Midbrain (tissue), 1 donor: ENCODE data around the gene SLC35B1.

Experiments
- DNase-seq: peaks from one replicate; lab custom pipeline; 2025; lab: John Stamatoyannopoulos, UW

SLC35B1 gene, protein sequence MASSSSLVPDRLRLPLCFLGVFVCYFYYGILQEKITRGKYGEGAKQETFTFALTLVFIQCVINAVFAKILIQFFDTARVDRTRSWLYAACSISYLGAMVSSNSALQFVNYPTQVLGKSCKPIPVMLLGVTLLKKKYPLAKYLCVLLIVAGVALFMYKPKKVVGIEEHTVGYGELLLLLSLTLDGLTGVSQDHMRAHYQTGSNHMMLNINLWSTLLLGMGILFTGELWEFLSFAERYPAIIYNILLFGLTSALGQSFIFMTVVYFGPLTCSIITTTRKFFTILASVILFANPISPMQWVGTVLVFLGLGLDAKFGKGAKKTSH

DNA sequence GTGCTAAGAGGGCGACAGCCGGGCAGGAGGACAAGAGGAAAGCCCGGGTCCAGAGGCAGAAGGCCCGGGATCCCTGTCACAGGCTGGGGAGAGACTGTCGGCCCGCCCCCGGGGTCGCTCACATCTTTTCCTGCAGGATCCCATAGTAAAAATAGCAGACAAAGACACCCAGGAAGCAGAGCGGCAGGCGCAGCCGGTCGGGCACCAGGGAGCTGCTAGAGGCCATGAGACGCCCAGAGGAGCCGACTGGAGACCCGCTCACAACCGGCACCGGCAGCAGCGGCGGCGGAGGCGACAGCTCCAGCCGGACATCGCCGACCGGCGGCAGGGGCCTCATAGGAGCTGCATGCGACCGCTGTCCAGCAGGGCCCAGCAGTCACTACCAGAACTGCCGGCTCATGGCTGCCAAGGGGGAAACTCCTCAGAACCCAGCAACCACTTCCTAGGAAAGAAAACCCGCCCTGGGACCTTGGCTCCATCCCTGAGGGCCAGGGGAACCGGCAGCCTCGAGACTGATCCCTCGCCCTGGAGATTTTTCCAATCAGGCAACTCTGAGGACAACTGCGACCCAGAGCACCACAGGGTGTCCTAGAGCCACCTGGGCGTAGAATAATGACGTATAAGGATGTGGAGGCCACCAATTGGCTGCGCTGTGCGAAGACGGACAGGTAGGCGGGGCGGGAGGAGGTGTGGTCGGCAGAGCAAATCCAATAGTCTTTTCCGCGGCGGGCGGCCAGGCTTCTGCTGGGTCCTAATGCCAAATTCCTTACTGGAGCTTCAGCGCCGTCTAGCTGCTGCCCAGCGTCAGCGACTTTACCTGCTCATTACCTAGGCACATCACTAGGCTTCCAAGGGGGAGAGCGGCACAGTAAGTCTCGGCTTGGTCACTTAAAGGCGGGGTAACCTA, at the start of gene SLC35B1:
Gene SLC35B1, minus strand, starts transcription at position 357 of the 907 bp plus-strand sequence. Its CDS starts 131 bp downstream, at position 226.
- DNase-seq, result peak; percentile 99

DNA sequence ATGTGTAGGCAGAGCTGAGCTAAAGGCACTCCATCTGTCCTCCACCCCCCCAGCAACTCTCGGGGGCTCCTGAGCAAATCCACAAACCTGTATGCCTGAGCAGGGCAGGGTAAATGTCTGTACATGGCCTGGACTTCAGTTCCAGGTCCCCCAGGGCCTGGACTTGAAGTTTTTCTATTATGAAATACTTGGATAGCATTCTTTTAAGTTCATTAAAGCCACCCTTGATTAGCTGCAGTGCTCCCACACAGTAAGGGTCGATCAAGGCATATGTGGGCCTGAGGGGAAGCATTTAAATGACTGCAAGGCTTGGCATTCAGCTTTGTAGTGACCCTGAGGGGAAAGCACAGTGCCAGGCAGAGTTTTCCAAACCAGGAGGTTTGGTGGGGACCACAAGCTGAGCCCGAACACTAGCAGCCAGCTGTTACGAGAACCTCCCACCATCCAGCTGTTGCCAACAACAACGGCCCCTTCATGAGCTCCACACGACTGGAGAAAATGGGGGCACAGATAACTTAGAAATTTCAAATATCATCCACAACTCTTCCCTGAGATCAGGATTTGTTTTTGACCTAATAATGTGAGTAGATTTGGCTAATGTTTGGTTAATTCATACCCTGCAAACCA, 49.5 kb upstream of the SLC35B1 start:
- DNase-seq, result no peak

DNA sequence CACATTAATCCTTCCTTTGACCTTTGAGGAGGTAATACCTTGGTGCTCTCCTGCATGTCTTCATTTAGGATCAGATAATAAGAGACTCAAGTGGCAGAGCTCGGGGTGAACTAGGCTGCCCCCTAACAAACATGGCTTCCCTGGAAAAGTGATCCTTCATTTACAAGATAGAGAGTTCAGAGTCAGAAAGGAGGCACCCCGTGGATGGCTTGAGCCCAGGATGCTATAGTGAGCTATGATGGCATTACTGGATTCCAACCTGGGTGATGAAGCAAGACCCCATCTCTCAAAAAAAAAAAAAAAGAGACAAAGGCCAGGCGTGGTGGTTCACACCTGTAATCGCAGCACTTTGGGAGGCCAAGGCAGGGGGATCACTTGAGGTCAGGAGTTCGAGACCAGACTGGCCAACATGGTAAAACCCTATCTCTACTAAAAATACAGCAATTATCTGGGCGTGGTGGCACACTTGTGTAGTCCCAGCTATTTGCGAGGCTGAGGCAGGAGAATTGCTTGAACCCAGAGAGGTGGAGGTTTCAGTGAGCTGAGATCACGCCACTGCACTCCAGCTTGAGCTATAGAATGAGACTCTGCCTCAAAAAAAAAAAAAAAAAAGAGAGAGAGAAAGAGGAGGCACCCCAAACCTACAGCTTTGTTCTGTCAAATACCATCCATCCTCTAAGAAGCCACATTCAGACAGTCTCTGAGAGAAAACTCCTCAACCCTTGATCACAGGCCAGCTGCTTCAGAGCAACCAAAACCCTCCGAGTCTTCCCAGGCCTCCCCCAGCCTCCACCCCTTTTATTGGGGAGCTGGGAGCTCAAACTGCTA, 48.8 kb upstream of the SLC35B1 start:
- no peak for DNase-seq

DNA sequence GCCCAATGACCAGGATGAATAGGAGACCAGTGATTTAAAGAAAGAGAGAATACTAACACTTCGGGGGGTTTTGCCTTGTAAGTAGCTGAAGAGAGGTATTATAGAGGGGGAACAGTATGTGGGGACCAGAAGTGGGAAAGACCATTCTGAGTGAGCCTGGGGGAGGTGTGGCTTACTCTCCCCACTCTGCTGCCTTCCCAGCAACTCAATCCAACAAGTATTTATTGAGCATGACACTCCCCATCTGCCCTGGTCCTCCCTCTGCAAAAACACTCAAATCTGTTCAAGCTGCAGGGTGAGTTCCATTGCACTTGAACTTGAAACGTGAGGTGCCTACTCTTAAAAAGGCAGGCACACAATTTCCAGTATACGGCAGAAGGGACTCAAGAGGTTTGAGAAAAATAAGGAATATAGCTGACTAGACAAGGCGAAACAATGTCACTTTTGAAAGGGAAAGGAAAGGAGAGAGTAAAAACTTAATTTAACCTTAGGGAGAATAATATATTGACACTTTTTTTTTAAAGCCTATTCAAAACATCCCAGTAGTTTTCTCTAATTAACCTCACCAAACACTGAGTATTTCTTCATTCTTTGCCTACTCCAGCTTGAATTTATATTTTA, 48.0 kb upstream of the SLC35B1 start:
- DNase-seq, result no peak

DNA sequence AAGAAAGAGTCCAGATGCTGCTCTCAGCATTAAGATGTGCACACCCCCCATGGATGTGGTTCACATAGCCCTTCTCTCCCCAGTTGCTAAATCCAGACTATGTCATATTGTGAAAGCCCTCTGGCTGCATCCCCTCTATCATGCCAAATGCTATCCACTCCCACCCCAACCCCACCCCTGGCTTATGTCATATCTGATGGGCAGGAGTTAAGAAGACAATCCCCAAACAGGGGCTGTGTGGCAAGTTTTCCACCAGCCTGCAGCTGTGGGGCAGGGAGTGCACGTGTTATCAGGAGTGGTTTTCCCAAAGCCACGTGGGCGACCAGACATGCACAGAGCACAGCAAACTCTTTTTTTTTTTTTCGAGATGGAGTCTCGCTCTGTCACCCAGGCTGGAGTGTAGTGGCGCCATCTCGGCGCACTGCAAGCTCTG, 46.2 kb upstream of the SLC35B1 start:
- DNase-seq, result no peak

DNA sequence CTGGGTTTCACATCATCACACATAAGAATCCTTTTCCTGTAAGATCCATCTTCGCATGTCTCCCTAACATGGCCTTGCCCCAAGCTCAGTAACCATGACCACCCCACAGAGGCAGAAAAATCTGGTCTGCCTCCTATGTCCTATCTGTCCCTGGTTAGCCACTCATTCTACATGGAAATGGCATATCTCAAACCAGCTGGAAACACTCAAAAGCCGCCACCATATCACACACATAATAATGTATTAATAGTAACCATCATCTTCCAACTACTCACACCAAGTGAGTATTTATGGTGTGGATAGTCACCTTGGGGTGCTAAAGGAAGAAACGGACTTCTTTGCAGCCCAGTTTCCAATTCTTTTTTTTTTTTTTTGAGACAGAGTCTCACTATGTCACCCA, 44.7 kb upstream of the SLC35B1 start:
- DNase-seq, result no peak

DNA sequence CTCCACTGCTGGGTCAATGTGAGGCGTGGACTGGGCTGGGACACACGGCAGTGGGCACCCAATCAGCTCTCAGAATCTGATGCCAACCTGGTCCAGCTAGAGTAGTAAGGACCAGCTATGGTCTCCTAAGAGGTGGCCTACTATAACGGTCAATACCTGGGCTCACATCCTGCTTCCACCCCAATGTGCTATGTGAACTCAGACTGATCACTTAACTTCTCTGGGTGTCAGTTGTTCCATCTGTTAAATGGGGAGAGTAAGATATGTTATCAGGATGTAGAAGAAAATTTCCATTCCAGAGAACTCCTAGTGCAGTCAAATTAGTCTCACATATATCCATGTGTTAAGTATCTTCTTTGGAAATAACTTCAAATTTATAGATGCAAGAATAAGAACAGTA, 42.0 kb upstream of the SLC35B1 start:
- DNase-seq, result no peak

DNA sequence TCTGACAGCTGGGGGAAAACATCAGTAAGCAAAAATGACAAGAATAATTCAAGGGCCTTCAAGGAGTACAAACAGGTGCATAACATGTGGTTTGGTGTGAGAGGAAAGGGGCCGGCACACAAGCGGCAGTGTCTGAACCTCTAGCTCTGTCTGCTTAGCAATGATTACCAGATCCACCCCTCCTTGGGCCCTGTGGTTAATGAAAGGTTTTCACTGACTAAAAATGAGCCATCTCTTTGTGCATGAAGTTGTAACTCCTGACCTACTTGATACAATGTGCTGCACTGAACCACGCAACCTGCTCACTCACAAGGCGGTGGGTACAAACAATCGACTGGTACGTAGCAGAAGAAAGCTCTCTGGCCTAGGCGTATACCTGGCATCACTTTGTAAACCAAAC, 41.0 kb upstream of the SLC35B1 start:
- DNase-seq, result no peak

DNA sequence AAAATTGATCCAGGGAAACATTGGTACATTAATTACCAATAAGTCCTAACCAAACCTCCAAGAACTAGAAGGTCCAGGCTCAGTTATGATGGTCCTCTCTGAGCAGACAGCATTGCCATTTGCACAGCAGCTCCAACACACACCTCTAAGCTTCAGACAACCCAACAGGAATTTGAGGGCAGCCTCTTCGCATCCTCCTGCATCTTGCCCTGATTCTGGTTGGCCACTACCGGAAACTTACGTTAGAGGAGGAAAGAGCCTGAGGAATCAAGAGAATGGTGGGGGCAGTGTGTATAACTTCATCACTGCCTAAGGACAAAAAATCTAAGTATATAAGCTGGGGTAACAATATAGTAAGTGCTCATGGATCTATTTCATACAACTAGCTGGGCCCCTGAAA, 40.5 kb upstream of the SLC35B1 start:
- DNase-seq, result no peak

DNA sequence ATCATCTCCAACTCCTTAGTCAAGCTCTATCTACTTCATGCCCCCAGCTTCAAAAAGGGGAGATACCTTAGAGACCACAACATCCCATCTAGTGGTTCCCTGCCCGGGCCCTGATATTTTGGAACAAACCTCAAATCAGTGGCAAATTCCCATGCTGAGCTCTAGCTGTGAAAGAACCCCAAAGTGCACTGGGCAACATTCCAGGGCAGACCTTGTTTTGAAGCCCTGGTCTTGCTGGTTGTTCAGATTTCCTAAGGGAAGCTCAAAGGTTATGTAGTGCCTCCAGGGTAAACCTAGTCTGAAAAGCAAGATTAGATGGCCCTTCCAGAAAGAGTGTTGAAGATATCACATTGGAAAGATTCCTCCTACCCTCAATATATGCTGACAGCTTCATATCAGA, 39.9 kb upstream of the SLC35B1 start:
- no peak for DNase-seq

DNA sequence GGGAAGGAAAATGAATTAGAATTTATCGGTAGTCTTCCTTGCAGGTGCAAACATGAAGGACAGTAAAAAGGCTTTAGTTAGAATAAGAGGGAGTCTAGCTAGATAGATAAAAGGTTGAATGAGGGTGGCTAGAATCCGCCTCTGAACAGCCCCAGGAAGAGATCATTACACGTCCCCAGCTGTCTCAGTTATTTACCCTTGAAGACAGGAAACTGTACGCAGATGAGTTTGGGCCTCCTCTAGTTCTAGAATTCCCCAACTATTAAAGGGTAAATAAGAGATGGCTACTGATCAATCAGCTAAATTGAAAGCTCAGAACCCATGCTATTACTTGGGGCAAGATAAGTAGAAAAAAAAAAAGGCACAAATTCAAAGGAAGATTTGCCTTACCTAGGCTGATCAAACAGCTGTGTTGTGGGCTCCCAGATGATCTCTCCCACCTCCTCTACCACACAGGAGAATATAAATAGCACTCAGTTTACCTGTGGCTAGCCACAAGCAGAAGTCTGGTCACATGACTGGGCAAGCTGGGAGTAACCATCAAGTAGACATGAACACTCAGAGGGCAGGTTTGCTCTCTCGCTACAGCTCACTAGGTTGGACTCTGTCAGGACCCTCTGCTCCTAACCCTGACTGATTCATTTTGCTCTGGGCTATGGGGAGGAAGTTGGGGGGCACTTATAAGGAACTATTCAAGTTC, 39.2 kb upstream of the SLC35B1 start:
- no peak for DNase-seq

DNA sequence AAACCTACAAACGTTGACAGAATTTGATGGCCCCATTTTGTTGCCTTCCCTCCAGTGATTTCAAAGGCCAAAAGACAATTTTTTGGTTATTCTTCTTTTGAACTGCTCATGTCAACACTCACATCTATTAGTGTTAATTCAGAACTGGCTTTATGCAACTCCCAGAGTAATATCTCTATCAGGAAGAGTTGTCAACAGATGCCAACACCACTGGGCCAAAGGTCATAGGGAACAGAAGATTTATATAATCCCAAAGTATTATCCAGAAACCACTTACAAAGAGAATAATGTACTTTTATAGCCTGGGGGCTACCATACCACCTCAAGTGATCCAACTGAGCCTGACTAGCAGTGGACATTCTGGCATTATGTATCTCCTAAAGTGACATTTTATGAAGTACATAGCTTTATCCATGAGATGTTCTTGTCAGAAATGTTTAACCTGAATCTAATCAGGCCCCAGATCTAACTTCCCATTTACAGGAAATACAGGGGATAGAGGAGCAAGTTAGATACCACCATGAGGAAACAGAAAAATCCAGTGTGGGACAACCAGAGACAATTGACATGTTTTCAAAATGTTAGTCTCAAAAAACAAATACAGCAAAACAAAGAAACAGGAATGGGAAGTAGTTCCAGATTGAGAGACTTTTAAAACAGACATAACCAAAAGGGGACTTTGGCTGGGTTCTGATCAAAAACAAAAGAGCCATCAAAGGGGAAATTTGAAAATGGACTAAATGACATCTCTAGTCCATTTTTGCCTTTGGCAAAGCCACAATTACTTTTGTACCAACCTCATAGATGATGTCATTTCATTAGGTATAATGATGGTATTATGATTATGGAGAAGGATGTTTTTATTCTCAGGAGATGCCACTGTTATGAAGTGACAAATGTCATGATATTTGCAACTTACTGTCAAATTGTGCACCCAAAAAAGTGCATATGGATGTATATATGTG, 37.7 kb upstream of the SLC35B1 start:
- DNase-seq, result no peak

DNA sequence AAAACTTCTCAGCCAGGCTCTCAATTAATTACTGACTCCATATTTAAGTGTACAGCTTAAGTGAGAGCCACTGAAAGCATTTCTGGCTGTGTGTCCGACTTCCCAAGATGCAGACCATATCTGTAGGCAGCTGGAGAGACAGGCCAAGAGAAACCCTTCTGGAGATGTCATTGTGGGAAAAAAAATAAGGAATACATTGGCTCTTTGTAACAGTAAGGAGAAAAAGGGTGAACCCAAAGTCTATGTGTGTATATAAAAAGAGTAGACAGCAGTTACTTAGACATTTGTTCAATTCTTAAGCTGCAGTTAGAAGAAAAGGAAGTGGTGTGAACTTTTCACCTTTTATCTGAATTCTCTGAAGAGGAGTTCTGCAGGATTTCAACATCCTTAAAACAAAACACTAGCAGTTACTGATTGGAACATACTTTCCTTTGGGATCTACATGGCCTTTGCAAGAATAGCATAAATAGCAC, 34.4 kb upstream of the SLC35B1 start:
- no peak for DNase-seq

DNA sequence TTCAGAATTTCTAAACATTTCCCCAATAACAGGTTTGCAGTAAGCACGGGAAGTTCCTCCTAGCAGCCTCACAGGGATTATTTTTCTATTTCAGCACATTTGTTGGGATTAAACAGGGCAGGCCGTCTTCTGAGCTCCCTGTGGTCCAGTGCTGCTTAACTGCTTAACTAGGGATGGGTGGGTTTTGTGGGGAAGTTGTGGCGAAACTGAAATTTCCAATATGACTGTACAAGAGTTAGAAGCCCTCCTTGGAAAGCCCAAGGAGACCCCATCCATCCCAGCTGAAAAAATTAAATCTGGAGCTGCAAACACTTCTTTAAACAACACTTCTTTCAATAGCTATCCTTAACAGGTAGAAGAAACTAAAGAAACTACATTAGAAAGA, 33.9 kb upstream of the SLC35B1 start:
- DNase-seq, result no peak

DNA sequence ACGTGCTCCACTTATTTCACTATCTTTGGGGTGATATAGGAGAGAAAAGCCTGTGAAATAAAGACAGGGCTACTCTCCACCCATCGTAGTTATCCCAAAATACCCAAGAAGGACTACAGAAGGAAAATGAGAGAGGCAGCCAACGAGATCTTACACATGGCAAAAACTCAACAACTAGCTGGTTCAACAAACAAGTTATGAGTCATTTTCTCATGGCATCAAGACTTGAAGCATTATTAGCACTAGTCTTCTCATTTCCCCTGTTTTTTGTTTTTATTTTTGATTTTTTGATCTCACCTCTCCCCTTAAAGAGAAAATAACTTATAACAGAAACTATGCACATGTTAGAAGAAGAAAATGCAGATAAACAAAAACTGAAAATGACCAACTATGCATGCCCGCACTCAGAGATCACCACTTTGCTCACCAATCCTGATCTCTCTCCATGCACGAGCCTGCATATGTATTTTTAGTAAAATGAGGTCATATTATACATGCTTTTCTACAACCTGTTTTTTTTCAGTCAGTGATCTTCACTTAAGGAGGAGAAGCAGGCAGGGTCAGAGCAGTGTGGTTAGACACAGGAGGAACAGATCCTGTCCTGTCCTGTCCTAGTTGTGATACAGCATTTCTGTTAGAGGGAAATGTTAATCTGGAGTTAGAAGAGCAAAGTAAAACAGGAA, 33.4 kb upstream of the SLC35B1 start:
- no peak for DNase-seq

DNA sequence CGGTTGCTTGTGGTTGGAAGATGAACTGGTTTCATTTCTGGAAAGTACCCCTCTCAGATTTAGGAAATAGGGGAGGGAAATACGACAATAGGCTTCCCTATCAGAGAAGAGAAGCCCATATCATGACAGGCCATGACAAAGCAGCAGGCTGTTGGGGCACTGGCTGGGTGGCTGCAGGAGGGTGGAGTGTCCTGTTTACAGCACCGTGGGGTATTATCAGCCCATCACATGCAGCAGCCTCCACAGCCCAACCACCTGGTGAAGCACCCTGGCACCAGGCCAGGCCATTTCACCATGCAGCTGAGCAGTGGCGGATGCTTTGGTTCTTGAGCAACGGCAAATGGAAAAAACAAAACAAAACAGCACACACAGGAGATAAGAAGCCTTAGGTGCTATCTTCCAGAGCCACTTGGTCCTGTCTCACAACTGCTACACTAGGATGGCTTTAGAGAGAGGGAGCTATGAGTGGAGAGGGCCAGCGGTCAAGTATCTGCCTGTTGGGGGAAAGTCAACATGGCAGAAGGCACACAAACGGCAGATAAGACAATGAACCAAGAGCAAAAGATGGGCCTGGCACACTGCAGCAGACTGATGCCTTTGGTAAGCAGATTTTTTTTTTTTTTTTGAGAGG, 32.0 kb upstream of the SLC35B1 start:
- DNase-seq, result no peak

DNA sequence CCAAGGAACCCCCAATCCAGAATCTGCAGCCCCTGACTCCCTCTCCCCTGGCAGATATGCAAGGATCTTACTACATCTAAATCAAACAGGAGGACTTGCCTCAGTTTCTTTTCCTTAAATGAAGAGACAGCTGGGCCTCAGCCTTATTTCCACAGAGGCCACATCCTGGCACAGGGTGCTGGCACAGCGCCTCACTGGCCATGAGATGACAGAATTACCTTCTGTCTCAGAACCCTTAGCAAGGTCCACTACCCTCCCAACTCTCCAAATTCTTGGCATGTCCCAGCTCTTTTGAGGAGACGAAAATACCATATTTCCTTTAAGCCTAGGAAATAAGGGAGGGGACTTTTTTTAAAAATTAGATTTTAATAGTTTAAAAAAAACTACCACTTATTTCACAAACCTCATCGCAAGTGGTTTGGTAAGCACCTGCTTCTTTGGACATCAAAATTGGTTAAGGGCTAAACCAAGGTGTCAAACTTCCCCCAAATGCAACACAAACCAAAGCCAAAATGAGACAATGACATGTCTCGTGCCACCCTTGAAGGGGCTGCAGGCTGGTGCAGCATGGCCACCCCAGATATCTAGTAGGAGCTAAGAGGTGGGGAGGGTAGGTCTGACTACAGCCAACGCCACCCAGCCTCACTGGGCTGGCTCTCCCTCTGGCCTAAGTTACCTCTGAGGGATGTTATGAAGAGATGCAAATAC, 30.8 kb upstream of the SLC35B1 start:
- no peak for DNase-seq
